Transverse colon (tissue), 4 donors: Measurements from ENCODE around the gene HCRTR1. TPM values are rescaled to one million over a fixed set of nuclear protein-coding genes. Genes with fewer than 3 reads are reported as not detected.
A peak's percentile ranks its signal among the peaks of the same experiment; 100 is the strongest.

Experiments used
- DNase-seq: peaks from one replicate; pipeline ENCODE4 v3.0.0-alpha.2; 2019
- H3K27ac ChIP-seq, 4 donors: fragments of 200-600 bp; sonication (generic); 2 replicates each; pipeline ENCODE4 v1.5.1; 2016 to 2018; ENCODE audit warnings: inconsistent platforms in 4 of 4
- H3K27me3 ChIP-seq: fragments of 200-600 bp; sonication (generic); 2 replicates; pipeline ENCODE4 v1.5.1; 2017; ENCODE audit warnings: inconsistent platforms
- H3K36me3 ChIP-seq, 4 donors: fragments of 200-600 bp; sonication (generic); 2 replicates each; pipeline ENCODE4 v1.5.1; 2017 to 2019; ENCODE audit warnings: inconsistent platforms in 4 of 4
- H3K4me1 ChIP-seq, 4 donors: fragments of 200-600 bp; sonication (generic); 2 replicates each; pipeline ENCODE4 v1.5.1; 2017 to 2020; ENCODE audit warnings: inconsistent platforms in 4 of 4
- H3K4me3 ChIP-seq, 4 donors: fragments of 200-600 bp; sonication (generic); 1 replicate in 1 of 4; 2 replicates in 3 of 4; pipeline versions ENCODE4 v1.5.1 to v1.6.1; 2017 to 2019; ENCODE audit warnings: inconsistent platforms in 4 of 4
- H3K9me3 ChIP-seq, 2 donors: fragments of 200-600 bp; sonication (generic); 2 replicates each; pipeline ENCODE4 v1.5.1; 2017 to 2019; ENCODE audit warnings: inconsistent platforms in 2 of 2
- EP300 ChIP-seq: sonication (generic); formaldehyde crosslinking; IDR thresholded peaks from one replicate; pipeline ENCODE4 v1.6.1; 2017; ENCODE audit warnings: antibody characterized with exemption, low read depth
- POLR2A ChIP-seq: fragments of 450-650 bp; IDR thresholded peaks from one replicate; pipeline ENCODE4 v1.6.1; 2016; ENCODE audit warnings: antibody characterized with exemption, mild to moderate bottlenecking, moderate library complexity
- POLR2AphosphoS5 ChIP-seq, 3 donors: sonication (generic); formaldehyde crosslinking; IDR thresholded peaks; one replicate each; pipeline ENCODE4 v1.6.1; 2016; ENCODE audit warnings: antibody characterized with exemption in 3 of 3
- WGBS, 2 donors: methylation state at CpG; one replicate each; pipeline ENCODE4 v1.1.5; 2018; ENCODE audit warnings: low coverage in 1 of 2; 5-methylcytosine and 5-hydroxymethylcytosine counted together
- in situ Hi-C, 4 donors: fragments of 200-750 bp; cut with MboI; loops; one replicate each; pipeline versions ENCODE4 v1.15.0 to v1.15.1; 2017; ENCODE audit warnings: low sequenced_read_pairs in 3 of 4, low pct_ligation_motif_present in 1 of 4, low pct_unique_long_range_greater_than_20kb in 1 of 4
- intact Hi-C: fragments of 100-400 bp; cut with DNase I; formaldehyde crosslinking; loops from one replicate; pipeline ENCODE4 v1.15.1; 2023; ENCODE audit warnings: low total_unique reads
- total RNA-seq, 4 donors: library from RNA; depleted of rRNA; stranded (reverse); fragments of >200 nt; gene quantifications; one replicate each; pipeline ENCODE4 v1.1.0, GENCODE V29; 2016
- TF ChIP-seq, protein P1 (sequence below), 5 experiments: fragments of 200-600 bp in 3 of 5; fragments of 450-650 bp in 2 of 5; sonication (generic) in 3 of 5; IDR thresholded peaks; 1 replicate in 2 of 5; 2 replicates in 3 of 5; pipeline ENCODE4 v1.5.1; 2016 to 2017; ENCODE audit warnings: antibody characterized with exemption in 5 of 5, inconsistent platforms in 3 of 5, mild to moderate bottlenecking in 2 of 5, moderate library complexity in 1 of 5

The HCRTR1 gene
- total RNA-seq, 4 donors from 2014 or later, result 0.48 TPM; not detected in 3

DNA sequence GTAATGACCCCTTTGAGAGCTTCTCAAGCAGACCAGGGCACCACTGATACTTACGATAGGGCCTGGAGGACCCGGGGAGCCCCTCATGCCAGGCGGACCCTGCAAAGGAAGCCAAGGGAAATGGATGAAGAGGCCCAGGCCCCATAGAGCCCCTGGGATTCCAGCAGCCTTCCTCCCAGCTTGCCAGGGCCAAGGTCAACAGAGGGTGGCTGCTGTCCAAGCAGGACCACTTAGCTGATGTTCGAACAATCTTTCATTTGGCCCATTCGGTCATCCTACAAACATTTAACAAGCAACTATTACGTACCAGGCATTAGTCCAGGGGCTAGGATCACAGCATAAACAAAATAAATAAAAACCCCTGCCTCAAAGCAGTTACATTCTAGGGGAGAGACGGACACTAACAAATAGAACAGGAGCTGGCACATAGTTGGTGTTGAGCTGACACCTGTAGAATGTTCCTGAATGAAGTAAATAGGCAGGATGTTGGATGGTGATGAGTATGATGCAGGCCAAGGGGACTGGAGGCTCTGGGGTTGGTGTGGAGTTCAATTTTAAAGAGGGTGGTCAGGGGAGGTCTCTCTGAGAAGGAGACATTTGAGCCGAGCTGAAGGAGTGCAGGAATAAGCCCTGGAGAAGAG lies 54.2 kb downstream of the HCRTR1 start:
- 63 to 73% methylated on average over 2 to 8 of the region's 8 CpGs for WGBS, 2 donors
- Histone ChIP-seq H3K4me3 (no peak overlapping the region), H3K27ac (peak overlapping the region in 3 of 4 donors; percentile 72 to 83 (median 81)), H3K9me3 (no peaks in the 10 kb centered on the region), H3K36me3 (no peaks in the 10 kb centered on the region), H3K4me1 (peaks cover 19 to 58% (median 38%) of the 10 kb centered on the region in 4 donors), H3K27me3 (peaks cover 3% of the 10 kb centered on the region)
- no peak for DNase-seq
- no peak for TF ChIP-seq POLR2AphosphoS5 (IDR thresholded peaks at IDR 0.05)
- TF ChIP-seq, protein P1, sequence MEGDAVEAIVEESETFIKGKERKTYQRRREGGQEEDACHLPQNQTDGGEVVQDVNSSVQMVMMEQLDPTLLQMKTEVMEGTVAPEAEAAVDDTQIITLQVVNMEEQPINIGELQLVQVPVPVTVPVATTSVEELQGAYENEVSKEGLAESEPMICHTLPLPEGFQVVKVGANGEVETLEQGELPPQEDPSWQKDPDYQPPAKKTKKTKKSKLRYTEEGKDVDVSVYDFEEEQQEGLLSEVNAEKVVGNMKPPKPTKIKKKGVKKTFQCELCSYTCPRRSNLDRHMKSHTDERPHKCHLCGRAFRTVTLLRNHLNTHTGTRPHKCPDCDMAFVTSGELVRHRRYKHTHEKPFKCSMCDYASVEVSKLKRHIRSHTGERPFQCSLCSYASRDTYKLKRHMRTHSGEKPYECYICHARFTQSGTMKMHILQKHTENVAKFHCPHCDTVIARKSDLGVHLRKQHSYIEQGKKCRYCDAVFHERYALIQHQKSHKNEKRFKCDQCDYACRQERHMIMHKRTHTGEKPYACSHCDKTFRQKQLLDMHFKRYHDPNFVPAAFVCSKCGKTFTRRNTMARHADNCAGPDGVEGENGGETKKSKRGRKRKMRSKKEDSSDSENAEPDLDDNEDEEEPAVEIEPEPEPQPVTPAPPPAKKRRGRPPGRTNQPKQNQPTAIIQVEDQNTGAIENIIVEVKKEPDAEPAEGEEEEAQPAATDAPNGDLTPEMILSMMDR (IDR thresholded peaks at IDR 0.05), result no peak
- no peak for TF ChIP-seq POLR2A
- no peak for TF ChIP-seq EP300
- in situ Hi-C loops, result loop anchor here in 3 of 4 donors (25.0 kb wide), 2 partner anchors 116 to 291 kb away; no protein-coding TSS in a partner anchor
- intact Hi-C loops, result no loop called here

DNA sequence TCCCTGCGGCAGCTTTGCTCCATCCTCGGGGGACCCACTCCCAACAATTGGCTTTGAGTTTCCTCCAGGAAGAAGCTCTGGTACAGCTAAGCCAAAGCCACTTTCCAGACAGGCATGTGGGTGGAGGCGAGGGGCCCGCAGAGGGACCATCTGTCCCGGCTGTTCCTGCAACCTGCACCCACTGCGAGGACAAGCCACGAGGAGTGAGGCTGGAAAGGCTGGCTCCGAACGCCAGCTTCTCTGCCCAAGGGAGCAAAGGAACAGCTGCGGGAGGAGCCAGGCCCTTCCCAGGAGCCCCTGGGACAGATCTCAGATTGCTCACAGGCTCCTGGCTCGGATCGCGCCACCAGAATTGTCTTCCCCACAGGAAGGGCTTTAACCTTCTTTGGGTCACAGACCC lies 55.5 kb downstream of the HCRTR1 start:
- 79% methylated on average over 13 of the region's 13 CpGs; no CpG with 5 or more reads in 1 of the 2 donors for WGBS, 2 donors
- Histone ChIP-seq H3K4me1 (peaks cover 19 to 47% (median 31%) of the 10 kb centered on the region in 4 donors), H3K4me3 (no peak overlapping the region), H3K9me3 (no peaks in the 10 kb centered on the region), H3K27ac (peak overlapping the region; percentile 37 to 54 (median 52)), H3K36me3 (no peaks in the 10 kb centered on the region), H3K27me3 (peaks cover 3% of the 10 kb centered on the region)
- in situ Hi-C loops, result loop anchor here in 3 of 4 donors (25.0 kb wide), 2 partner anchors 114 to 289 kb away; no protein-coding TSS in a partner anchor
- DNase-seq, result no peak
- intact Hi-C loops, result no loop called here
- TF ChIP-seq POLR2AphosphoS5 (IDR thresholded peaks at IDR 0.05), result no peak
- no peak for TF ChIP-seq EP300
- no peak for TF ChIP-seq POLR2A
- TF ChIP-seq, protein P1 (IDR thresholded peaks at IDR 0.05), result no peak

DNA sequence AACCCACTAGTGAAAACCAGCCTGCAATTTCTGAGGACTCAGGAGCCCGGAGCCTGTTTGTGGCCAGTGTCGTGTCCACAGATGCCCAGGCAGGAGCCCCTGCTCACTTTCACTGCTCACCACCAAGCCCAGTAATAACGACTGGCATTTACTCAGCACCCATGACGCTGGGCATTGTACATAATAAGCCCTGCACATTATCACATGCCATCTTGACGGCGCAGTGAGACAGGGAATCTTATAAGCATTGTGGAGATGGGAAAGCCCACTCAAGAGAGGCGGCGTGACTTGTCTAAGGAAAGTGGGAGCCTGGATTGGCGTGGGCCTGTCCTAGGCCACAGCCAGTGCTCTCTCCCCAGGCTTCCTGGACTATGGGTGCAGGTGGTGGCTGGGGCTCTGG lies 55.9 kb downstream of the HCRTR1 start:
- H3K27me3 ChIP-seq, result peaks cover 3% of the 10 kb centered on the region
- H3K27ac ChIP-seq, result peak overlapping the region; percentile 37 to 54 (median 52)
- no peaks in the 10 kb centered on the region for H3K36me3 ChIP-seq
- H3K4me1 ChIP-seq, result peaks cover 19 to 47% (median 31%) of the 10 kb centered on the region in 4 donors
- 76 to 80% methylated on average over 2 to 9 of the region's 9 CpGs for WGBS, 2 donors
- no peak for DNase-seq
- intact Hi-C loops (no loop called here), in situ Hi-C loops (loop anchor here in 3 of 4 donors (25.0 kb wide), 2 partner anchors 114 to 289 kb away; no protein-coding TSS in a partner anchor)
- H3K4me3 ChIP-seq, result no peak overlapping the region
- TF ChIP-seq EP300 (no peak), POLR2A (no peak), POLR2AphosphoS5 (IDR thresholded peaks at IDR 0.05) (no peak)
- TF ChIP-seq, protein P1 (IDR thresholded peaks at IDR 0.05), result no peak
- H3K9me3 ChIP-seq, result no peaks in the 10 kb centered on the region

DNA sequence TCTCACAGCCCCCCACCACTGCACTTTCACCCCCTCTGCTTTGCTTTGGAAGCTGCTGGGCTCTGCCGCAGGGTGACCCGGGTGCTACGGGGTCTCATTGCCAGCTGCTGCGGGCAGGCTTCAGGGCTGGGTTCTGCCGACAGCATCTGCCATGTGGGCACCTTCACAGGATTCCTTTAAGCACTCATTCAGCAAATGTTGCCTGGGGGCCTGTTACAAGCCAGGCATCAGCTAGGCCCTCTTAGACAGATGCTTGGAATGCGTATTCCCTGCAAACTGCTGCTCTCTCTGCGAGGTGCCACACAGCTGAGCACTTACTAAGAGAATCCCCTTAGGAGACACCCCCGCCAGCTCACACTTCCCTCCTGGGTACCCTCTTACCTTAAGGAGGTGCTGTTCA lies 57.1 kb downstream of the HCRTR1 start:
- Histone ChIP-seq H3K27ac (peak overlapping the region in 3 of 4 donors; percentile 51 to 54 (median 52)), H3K4me1 (peaks cover 15 to 37% (median 22%) of the 10 kb centered on the region in 4 donors), H3K27me3 (peaks cover 3% of the 10 kb centered on the region), H3K9me3 (no peaks in the 10 kb centered on the region), H3K36me3 (no peaks in the 10 kb centered on the region), H3K4me3 (no peak overlapping the region)
- in situ Hi-C loops, result loop anchor here in 3 of 4 donors (25.0 kb wide), 2 partner anchors 113 to 288 kb away; no protein-coding TSS in a partner anchor
- TF ChIP-seq, protein P1 (IDR thresholded peaks at IDR 0.05), result no peak
- no peak for TF ChIP-seq EP300
- TF ChIP-seq POLR2A, result no peak
- TF ChIP-seq POLR2AphosphoS5 (IDR thresholded peaks at IDR 0.05), result no peak
- WGBS, 2 donors, result 40 to 83% methylated on average over 1 to 8 of the region's 8 CpGs
- intact Hi-C loops, result no loop called here
- no peak for DNase-seq
